MM.1S (cell line): Measurements from ENCODE around the gene ANP32B.

Experiments used
- DNase-seq: peaks from one replicate; pipeline ENCODE4 v3.0.0-alpha.2; 2015
- H2AFZ ChIP-seq: fragments of 300-600 bp; sonication (generic); 2 replicates; pipeline ENCODE4 v1.6.0; 2016; ENCODE audit warnings: antibody characterized with exemption, low read length
- H3F3A ChIP-seq: fragments of 300-600 bp; sonication (generic); 2 replicates; pipeline ENCODE4 v1.6.1; 2016; ENCODE audit warnings: mild to moderate bottlenecking, antibody characterized with exemption, low read length, moderate library complexity, mixed read lengths; ENCODE audit not compliant: insufficient read depth
- H3K27ac ChIP-seq: fragments of 300-600 bp; sonication (generic); 2 replicates; pipeline ENCODE4 v1.5.1; 2016; ENCODE audit warnings: mild to moderate bottlenecking, low read length
- H3K27me3 ChIP-seq: fragments of 300-600 bp; sonication (generic); replicated peaks from 2 replicates; pipeline ENCODE4 v1.6.0; 2016; ENCODE audit warnings: low read length; ENCODE audit not compliant: insufficient read depth
- H3K36me3 ChIP-seq: fragments of 300-600 bp; sonication (generic); replicated peaks from 2 replicates; pipeline ENCODE4 v1.6.1; 2016; ENCODE audit warnings: mild to moderate bottlenecking, low read length, mixed read lengths; ENCODE audit not compliant: insufficient read depth
- H3K4me1 ChIP-seq: fragments of 300-600 bp; sonication (generic); 2 replicates; pipeline ENCODE4 v1.6.1; 2016; ENCODE audit warnings: low read length, mixed read lengths
- H3K4me2 ChIP-seq: fragments of 300-600 bp; sonication (generic); 2 replicates; pipeline ENCODE4 v1.6.0; 2016; ENCODE audit warnings: low read depth, low read length
- H3K4me3 ChIP-seq: fragments of 300-600 bp; sonication (generic); 2 replicates; pipeline ENCODE4 v1.5.1; 2016; ENCODE audit warnings: low read length, mixed read lengths
- H3K79me2 ChIP-seq: fragments of 300-600 bp; sonication (generic); 2 replicates; pipeline ENCODE4 v1.6.1; 2016; ENCODE audit warnings: mixed run types, low read length, mixed read lengths
- H3K9ac ChIP-seq: fragments of 300-600 bp; sonication (generic); 2 replicates; pipeline ENCODE4 v1.6.1; 2016; ENCODE audit warnings: low read length, mixed read lengths
- H3K9me2 ChIP-seq: fragments of 300-600 bp; sonication (generic); replicated peaks from 2 replicates; pipeline ENCODE4 v1.6.1; 2016; ENCODE audit warnings: mild to moderate bottlenecking, low read length, mixed read lengths; ENCODE audit not compliant: insufficient read depth
- H3K9me3 ChIP-seq: fragments of 300-600 bp; sonication (generic); replicated peaks from 2 replicates; pipeline ENCODE4 v1.6.1; 2016; ENCODE audit warnings: mild to moderate bottlenecking, low read length, mixed read lengths; ENCODE audit not compliant: insufficient read depth
- H4K20me1 ChIP-seq: fragments of 300-600 bp; sonication (generic); 2 replicates; pipeline ENCODE4 v1.6.1; 2016; ENCODE audit warnings: mild to moderate bottlenecking, low read length, moderate library complexity, mixed read lengths; ENCODE audit not compliant: insufficient read depth
- CTCF ChIP-seq: fragments of 300-600 bp; sonication (generic); IDR thresholded peaks from 2 replicates; pipeline ENCODE4 v1.5.1; 2016; ENCODE audit warnings: antibody characterized with exemption, low read length, mixed read lengths
- EZH2 ChIP-seq: fragments of 300-600 bp; sonication (generic); optimal IDR thresholded peaks from 2 replicates; pipeline ENCODE3; 2017; ENCODE audit warnings: low read depth, mild to moderate bottlenecking, antibody characterized with exemption, low read length, mixed read lengths
- EZH2phosphoT487 ChIP-seq: fragments of 300-600 bp; sonication (generic); IDR thresholded peaks from 2 replicates; pipeline ENCODE4 v1.6.1; 2018; ENCODE audit warnings: antibody characterized with exemption, low read length

The ANP32B gene

GRCh38 chr9:98054376-98054951 is 71.3 kb downstream of the ANP32B start:
- peaks cover 26% of the 10 kb centered on the region for H3K79me2 ChIP-seq
- H3K9ac ChIP-seq, result no peak overlapping the region
- no peaks in the 10 kb centered on the region for H3K27me3 ChIP-seq
- TF ChIP-seq EZH2 (no peak), EZH2phosphoT487 (no peak), CTCF (no peak)
- no peak overlapping the region for H3K4me3 ChIP-seq
- no peaks in the 10 kb centered on the region for H3K4me1 ChIP-seq
- no peaks in the 10 kb centered on the region for H3K9me3 ChIP-seq
- H3K4me2 ChIP-seq, result no peak overlapping the region
- DNase-seq, result no peak
- no peaks in the 10 kb centered on the region for H4K20me1 ChIP-seq
- no peaks in the 10 kb centered on the region for H3K9me2 ChIP-seq
- no peak overlapping the region for H2AFZ ChIP-seq
- peaks cover 12% of the 10 kb centered on the region for H3F3A ChIP-seq
- H3K27ac ChIP-seq, result no peak overlapping the region
- no peaks in the 10 kb centered on the region for H3K36me3 ChIP-seq

- Histone ChIP-seq H3K9ac (peak within 1 kb of the TSS; percentile 75), H3K4me1 (no peaks in the 10 kb centered on the region), H2AFZ (peak within 1 kb of the TSS; percentile 94), H3K27me3 (no peaks in the 10 kb centered on the region), H3K4me3 (peak within 1 kb of the TSS; percentile 86), H4K20me1 (no peaks in the 10 kb centered on the region), H3K79me2 (peaks cover 42% of the 10 kb centered on the region), H3K27ac (peak within 1 kb of the TSS; percentile 88), H3K9me3 (no peaks in the 10 kb centered on the region), H3K36me3 (no peaks in the 10 kb centered on the region), H3K9me2 (no peaks in the 10 kb centered on the region), H3K4me2 (peak within 1 kb of the TSS; percentile 97), H3F3A (peaks cover 12% of the 10 kb centered on the region)
- no peak for TF ChIP-seq CTCF
- no peak for TF ChIP-seq EZH2
- TF ChIP-seq EZH2phosphoT487, result no peak
- peak; percentile 92 for DNase-seq
Observed at GRCh38 chr9:98056269-98057137, 73.4 kb downstream of the ANP32B start, which contains the start of gene NANS. NANS (plus strand) TSS chr9:98056732; CDS start chr9:98056809, 77 bp downstream.

GRCh38 chr9:98057138-98057799 is 74.1 kb downstream of the ANP32B start:
- Histone ChIP-seq H4K20me1 (no peaks in the 10 kb centered on the region), H3K9me3 (no peaks in the 10 kb centered on the region), H3F3A (peaks cover 12% of the 10 kb centered on the region), H3K9me2 (no peaks in the 10 kb centered on the region), H3K27me3 (no peaks in the 10 kb centered on the region), H3K36me3 (no peaks in the 10 kb centered on the region), H3K4me1 (no peaks in the 10 kb centered on the region), H3K27ac (peak overlapping the region; percentile 88), H3K4me3 (peak overlapping the region; percentile 86), H2AFZ (peak overlapping the region; percentile 31), H3K79me2 (peaks cover 48% of the 10 kb centered on the region), H3K4me2 (peak overlapping the region; percentile 66), H3K9ac (peak overlapping the region; percentile 75)
- TF ChIP-seq CTCF (no peak), EZH2phosphoT487 (no peak), EZH2 (no peak)
- DNase-seq, result peak; percentile 56
